ENCODE data around the gene TTC17.
"Not testable (repeated sequence)": the region's sequence is repeated elsewhere in the genome, so short reads cannot be mapped to it uniquely, and the experiment has no call there.

Gene TTC17

DNA sequence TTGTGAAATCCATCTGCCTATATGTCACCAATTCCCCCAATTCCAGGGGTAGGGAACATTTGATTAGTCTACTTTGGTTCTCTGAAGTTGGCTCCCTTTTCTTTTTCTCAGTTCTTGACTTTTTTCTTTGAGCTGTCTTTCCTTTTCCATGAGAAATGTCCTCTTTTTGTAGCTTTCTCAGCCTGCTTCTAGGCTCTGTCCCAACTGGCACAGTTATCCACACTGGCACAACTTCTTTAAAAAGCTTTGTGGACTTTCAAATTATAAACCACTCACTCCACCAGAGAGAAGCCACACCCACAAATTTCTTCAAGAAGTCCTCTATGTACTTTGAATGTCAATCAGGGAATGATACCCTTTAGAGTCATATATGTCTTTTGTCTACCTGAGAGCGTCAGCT is 100.5 kb downstream of the TTC17 start:
- no peak for DNase-seq (ENCODE audit: low read depth in 2 of 2)

DNA sequence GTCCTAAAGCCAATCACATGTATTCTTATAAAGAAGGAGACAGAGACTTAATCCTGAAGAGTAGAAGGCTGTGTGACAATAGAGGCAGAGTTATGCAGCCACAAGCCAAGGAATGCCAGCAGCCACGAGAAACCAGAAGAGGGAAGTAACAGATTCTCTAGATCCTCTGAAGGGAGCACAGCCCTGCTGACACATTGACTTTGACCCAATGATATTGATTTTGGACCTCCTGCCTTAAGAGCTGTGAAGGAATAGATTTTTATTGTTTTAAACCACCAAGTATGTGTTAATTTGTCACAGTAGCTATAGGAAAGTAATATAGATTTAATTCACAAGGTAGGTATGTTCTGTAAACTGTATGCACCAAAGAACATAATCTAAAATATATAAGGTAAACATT is 103.6 kb downstream of the TTC17 start:
- no peak for DNase-seq (ENCODE audit: low read depth in 2 of 2)

- no peak for DNase-seq (ENCODE audit: low read depth in 2 of 2)
Measured at GRCh38 chr11:43467958-43468357, 109.2 kb downstream of the TTC17 start.

DNA sequence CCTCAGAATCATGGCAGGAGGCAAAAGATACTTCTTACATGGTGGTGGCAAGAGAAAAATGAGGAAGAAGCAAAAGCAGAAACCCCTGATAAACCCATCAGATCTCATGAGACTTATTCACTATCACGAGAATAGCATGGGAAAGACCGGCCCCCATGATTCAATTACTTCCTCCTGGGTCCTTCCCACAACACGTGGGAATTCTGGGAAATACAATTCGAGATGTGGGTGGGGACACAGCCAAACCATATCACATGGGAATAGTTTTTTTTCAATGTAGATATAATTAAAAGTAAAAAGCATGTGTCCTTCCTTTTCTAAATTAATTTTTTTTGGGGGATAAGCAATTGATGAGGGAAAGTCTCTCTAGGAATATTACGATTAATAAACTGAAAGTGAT is 118.8 kb downstream of the TTC17 start:
- not testable (repeated sequence) for DNase-seq (ENCODE audit: low read depth in 2 of 2)

GRCh38 chr11:43486141-43486540 is 127.4 kb downstream of the TTC17 start:
- DNase-seq (ENCODE audit: low read depth in 2 of 2), result no peak

DNA sequence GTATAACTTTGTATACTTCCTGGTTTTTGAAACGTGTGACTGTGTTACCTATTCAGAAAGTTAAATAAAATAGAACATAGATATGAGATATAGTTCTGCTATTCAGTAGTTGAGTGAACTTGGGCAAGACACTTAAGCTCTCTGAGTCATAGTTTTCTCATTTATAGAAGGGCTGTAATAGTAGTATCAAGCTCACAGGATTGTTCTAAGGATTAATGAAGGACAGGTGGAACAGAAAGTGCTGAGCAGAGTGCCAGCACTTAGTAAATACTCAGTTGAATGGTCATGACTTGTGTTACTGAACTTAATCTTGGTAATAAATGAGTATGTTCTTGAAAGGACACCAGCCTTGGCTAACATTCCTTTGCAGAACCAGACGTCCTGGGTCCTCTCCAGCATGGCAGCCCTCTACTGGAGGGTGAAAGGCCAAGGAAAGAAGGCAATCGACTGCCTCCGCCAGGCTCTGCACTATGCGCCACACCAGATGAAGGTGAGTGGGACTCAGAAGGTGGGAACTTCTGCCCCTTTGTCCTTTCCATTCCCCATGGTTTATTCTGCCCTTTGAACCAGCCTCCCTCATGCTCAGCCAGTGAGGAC is 131.2 kb downstream of the TTC17 start:
- DNase-seq (ENCODE audit: low read depth in 2 of 2), result no peak

DNA sequence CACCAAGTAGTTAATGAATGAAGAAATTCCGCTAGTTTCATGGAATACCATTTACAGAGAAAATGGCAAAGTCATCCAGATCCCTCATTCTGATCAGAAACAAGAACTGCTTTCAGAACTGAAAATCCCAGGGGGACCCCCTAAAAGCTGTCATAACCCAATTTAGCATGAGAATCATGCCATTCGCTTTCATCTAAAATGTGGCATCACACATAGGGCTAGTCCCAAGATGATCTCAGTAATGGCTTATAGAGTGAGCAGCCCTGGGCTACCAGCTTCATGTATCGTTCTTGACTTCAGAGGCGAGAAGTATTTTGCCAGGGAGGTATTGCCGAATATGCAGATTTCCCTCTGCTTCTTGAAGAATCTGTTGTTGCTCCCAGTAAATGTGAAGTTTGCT is 134.0 kb downstream of the TTC17 start:
- no peak for DNase-seq (ENCODE audit: low read depth in 2 of 2)

- DNase-seq (ENCODE audit: low read depth in 2 of 2), result no peak
Measured at GRCh38 chr11:43493431-43493830, 134.7 kb downstream of the TTC17 start.

GRCh38 chr11:43497144-43497543 is 138.4 kb downstream of the TTC17 start:
- no peak for DNase-seq (ENCODE audit: low read depth in 2 of 2)

- DNase-seq (ENCODE audit: low read depth in 2 of 2), result no peak
Measured at GRCh38 chr11:43498561-43498960, 139.8 kb downstream of the TTC17 start.

GRCh38 chr11:43503417-43503816 is 144.7 kb downstream of the TTC17 start:
- DNase-seq (ENCODE audit: low read depth in 2 of 2), result no peak

- DNase-seq (ENCODE audit: low read depth in 2 of 2), result no peak
Measured at GRCh38 chr11:43504316-43504950, 145.7 kb downstream of the TTC17 start.

GRCh38 chr11:43505171-43505570 is 146.5 kb downstream of the TTC17 start:
- DNase-seq (ENCODE audit: low read depth in 2 of 2), result no peak

- no peak for DNase-seq (ENCODE audit: low read depth in 2 of 2)
Measured at GRCh38 chr11:43507171-43507570, 148.5 kb downstream of the TTC17 start.

GRCh38 chr11:43508511-43508918 is 149.8 kb downstream of the TTC17 start:
- no peak for DNase-seq (ENCODE audit: low read depth in 2 of 2)

DNA sequence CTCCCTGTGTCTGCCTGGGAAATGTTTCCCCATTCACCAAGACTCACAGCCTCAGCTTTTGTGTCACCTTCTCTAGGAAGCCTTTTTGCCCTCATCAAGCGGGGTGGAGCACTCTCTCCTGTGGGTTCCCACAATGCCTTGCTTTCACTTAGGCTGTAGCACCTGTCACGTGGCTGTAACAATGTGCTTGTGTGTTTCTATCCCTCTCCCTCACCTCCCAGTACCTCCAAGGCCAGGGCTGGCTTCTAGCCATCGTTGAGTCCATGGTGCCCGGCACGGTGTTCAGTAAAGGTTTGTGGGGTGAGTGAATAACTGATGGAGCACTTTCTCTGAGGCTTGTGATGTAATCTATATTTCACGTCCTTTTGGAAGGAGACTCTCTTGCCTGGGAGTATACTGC is 153.2 kb downstream of the TTC17 start:
- no peak for DNase-seq (ENCODE audit: low read depth in 2 of 2)

DNA sequence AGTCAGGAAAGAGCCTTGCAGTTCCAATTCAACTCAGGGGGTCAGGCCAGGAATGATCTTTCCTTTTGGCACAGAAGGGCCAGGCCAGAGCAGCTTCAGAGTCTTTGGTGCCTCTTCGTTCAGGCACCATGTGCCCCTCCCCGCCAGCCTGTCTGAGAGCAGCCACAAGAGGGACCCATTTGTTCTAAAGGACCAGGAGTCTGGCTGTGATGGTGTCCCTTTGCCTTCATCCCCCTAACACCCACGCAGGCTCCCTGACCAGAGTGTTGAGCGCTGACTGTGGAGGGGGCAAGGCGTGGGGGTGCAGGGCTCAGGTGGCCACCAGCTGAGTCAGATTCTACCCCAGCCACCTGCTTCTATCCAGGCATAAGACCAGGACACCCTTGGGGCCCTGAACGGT is 156.4 kb downstream of the TTC17 start:
- DNase-seq (ENCODE audit: low read depth in 2 of 2), result no peak

GRCh38 chr11:43516316-43516850 is 157.7 kb downstream of the TTC17 start:
- DNase-seq (ENCODE audit: low read depth in 2 of 2), result no peak

DNA sequence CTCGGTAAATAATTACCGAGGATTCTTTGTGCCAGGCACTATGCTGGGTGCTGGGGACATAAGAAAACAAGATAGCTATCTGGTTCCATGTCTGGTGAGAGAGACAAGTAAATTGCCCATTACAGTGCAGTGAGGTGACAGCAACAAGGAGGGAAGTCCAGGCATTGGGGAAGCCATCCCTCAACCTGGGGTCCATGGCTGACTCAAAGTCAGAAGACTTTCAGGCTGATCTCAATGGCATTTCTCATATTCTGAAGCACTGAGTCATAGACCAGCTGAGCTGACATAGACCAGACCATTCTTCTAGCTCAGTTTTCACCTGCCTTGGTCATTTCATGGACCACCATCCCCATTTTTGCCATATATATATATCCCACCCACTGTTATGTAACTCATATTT is 158.8 kb downstream of the TTC17 start:
- DNase-seq (ENCODE audit: low read depth in 2 of 2), result no peak

DNA sequence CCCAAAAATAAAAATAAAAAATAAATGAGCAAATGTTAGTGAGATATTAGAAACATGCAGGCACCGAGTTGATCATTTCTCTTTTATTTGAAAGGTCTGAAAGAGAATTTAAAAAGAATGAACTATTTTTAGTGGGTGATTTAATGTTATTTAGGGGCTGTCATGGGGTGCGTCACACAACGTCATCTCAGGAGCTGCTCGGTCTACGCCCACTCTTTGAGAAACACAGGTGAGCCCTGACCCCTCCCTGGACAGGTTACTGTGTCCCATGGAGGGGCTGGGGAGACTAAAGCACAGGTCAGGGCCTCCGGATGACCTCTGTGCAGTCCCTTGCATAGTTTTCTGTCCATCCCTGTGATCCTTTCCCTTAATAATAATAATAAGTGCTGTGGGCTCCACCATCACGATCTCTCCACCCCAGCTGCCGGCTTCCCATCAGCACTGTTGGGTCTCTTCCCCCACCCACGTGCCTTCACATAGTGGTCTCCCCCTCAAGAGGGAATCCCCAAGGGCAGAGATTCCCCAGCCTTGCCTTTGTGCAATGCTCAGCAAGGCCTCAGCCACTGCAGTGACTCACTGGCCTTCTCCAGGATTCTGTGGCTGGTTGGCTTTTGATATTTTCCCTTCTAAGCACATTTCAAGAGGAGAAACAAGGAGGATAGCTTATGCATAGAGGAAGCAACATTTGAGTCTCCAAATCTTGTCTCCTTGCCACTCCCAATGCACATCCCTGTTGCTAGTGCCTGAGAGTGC is 159.9 kb downstream of the TTC17 start:
- DNase-seq (ENCODE audit: low read depth in 2 of 2), result no peak

- no peak for DNase-seq (ENCODE audit: low read depth in 2 of 2)
Measured at GRCh38 chr11:43521471-43521870, 162.8 kb downstream of the TTC17 start.

- no peak for DNase-seq (ENCODE audit: low read depth in 2 of 2)
Measured at GRCh38 chr11:43523632-43524031, 164.9 kb downstream of the TTC17 start.

DNA sequence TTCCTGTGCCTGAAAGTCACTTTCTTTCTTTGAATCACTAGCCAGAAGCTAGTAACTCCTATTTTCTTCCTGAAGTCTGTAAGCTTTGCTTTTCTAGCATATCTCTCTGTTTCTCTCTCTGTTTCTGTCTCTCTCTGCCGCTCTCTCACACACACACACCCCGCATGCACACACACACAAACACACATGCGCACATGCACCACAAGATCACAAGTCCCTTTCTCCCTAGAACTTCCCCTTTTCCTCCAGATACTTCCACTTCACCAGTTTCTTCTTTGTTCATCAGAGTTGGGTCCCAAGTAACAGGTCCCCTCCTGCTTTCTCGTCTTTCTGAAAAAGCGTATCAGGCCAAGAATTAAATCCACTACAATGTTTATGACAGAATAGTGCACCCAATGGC is 173.3 kb downstream of the TTC17 start:
- no peak for DNase-seq (ENCODE audit: low read depth in 2 of 2)

All from activated CD4-positive, alpha-beta T cell treated with anti-CD3 and anti-CD28 coated beads for 24 hours (primary cell).